CD4-positive, CD25-positive, alpha-beta regulatory T cell (primary cell): ENCODE measurements around the gene KIZ. TPM values are rescaled to one million over a fixed set of nuclear protein-coding genes. Genes with fewer than 3 reads are reported as not detected.

ENCODE experiments used
- ATAC-seq, 2 donors: fragments of 150-1000 bp; cut with Tn5 transposase; one replicate each; pipeline ENCODE4 v1.10.0; 2021; ENCODE audit warnings: low read depth in 2 of 2, moderate number of reproducible peaks in 2 of 2, moderate library complexity in 1 of 2
- DNase-seq, 3 donors: peaks; one replicate each; pipeline versions ENCODE4 v3.0.0 to v3.0.0-alpha.2; 2012 to 2022; ENCODE audit warnings: mixed read lengths in 1 of 3
- H3K27ac ChIP-seq: one replicate; pipeline ENCODE4 v1.7.0; 2013; ENCODE audit warnings: mild to moderate bottlenecking, low read length; ENCODE audit not compliant: insufficient read depth, poor library complexity, severe bottlenecking
- H3K27me3 ChIP-seq: one replicate; pipeline ENCODE4 v1.7.0; 2013; ENCODE audit warnings: low read length; ENCODE audit not compliant: control insufficient read depth, insufficient read depth
- H3K36me3 ChIP-seq: one replicate; pipeline ENCODE4 v1.7.0; 2013; ENCODE audit warnings: mild to moderate bottlenecking, low read length, moderate library complexity; ENCODE audit not compliant: control insufficient read depth, insufficient read depth
- H3K4me1 ChIP-seq: 2 replicates; pipeline ENCODE4 v1.7.0; 2013; ENCODE audit warnings: mild to moderate bottlenecking, low read length; ENCODE audit not compliant: insufficient read depth, control insufficient read depth, poor library complexity, severe bottlenecking
- H3K4me3 ChIP-seq: one replicate; pipeline ENCODE4 v1.7.0; 2013; ENCODE audit warnings: low read depth, mild to moderate bottlenecking, low read length, moderate library complexity
- H3K9me3 ChIP-seq, 2 experiments: 1 replicate in 1 of 2; 2 replicates in 1 of 2; pipeline ENCODE4 v1.7.0; 2013; ENCODE audit warnings: low read length in 2 of 2, mild to moderate bottlenecking in 1 of 2, moderate library complexity in 1 of 2; ENCODE audit not compliant: control insufficient read depth in 2 of 2
- H3K27ac Mint-ChIP-seq, 3 donors: one replicate each; pipeline ENCODE4 v1.8.0; 2020 to 2022; ENCODE audit warnings: mild to moderate bottlenecking in 3 of 3, mixed read lengths in 3 of 3, moderate library complexity in 2 of 3
- H3K27me3 Mint-ChIP-seq: one replicate; pipeline ENCODE4 v1.8.0; 2022; ENCODE audit warnings: mild to moderate bottlenecking, mixed read lengths
- H3K36me3 Mint-ChIP-seq: one replicate; pipeline ENCODE4 v1.8.0; 2020; ENCODE audit warnings: mixed read lengths
- H3K4me1 Mint-ChIP-seq, 4 donors: one replicate each; pipeline ENCODE4 v1.8.0; 2020 to 2022; ENCODE audit warnings: mixed read lengths in 4 of 4, mild to moderate bottlenecking in 1 of 4
- H3K4me3 Mint-ChIP-seq, 4 donors: one replicate each; pipeline ENCODE4 v1.8.0; 2020 to 2022; ENCODE audit warnings: mild to moderate bottlenecking in 4 of 4, mixed read lengths in 4 of 4, moderate library complexity in 3 of 4
- H3K9me3 Mint-ChIP-seq, 7 donors: one replicate each; pipeline ENCODE4 v1.8.0; 2020 to 2022; ENCODE audit warnings: mixed read lengths in 7 of 7, mild to moderate bottlenecking in 3 of 7, moderate library complexity in 2 of 7
- polyA plus RNA-seq, 4 donors: library from polyadenylated mRNA; unstranded; fragments of 300-500 nt; fragmentation: Illumina TruSeq; gene quantifications; one replicate each; pipeline ENCODE4 v1.2.3, GENCODE V29; 2021
- total RNA-seq: library from RNA; stranded (reverse); gene quantifications from one replicate; pipeline ENCODE4 v1.2.3, GENCODE V29; 2022

The KIZ gene
- total RNA-seq (32.8 TPM), polyA plus RNA-seq (10 to 100 TPM; 16.8 to 23.9 (median 18.9) TPM)

GRCh38 chr20:21125849-21126580 is at the start of gene KIZ:
KIZ (plus strand) TSS chr20:21126082; CDS start chr20:21126116, 34 bp downstream.
- Histone ChIP-seq H3K27ac (peak within 1 kb of the TSS; percentile 55), H3K36me3 (no peaks in the 10 kb centered on the region), H3K27me3 (peaks cover 4% of the 10 kb centered on the region), H3K9me3 (no peaks in the 10 kb centered on the region), H3K4me3 (peak within 1 kb of the TSS; percentile 84), H3K4me1 (peaks cover 14% of the 10 kb centered on the region)
- H3K4me1 Mint-ChIP-seq = peaks cover 12 to 31% (median 20%) of the 10 kb centered on the region in 4 donors
- peaks cover 2% of the 10 kb centered on the region for H3K36me3 Mint-ChIP-seq
- H3K9me3 Mint-ChIP-seq = no peaks in the 10 kb centered on the region
- ATAC-seq (peak; percentile 98), DNase-seq (peak; percentile 94 to 98 (median 96))
- H3K27me3 Mint-ChIP-seq = peaks cover 6% of the 10 kb centered on the region
- peak within 1 kb of the TSS; percentile 83 to 90 (median 87) for H3K27ac Mint-ChIP-seq
- H3K4me3 Mint-ChIP-seq = peak within 1 kb of the TSS; percentile 92 to 94 (median 92)

GRCh38 chr20:21077809-21078345 is 48.0 kb upstream of the KIZ start:
- H3K4me1 Mint-ChIP-seq = no peaks in the 10 kb centered on the region
- Histone ChIP-seq H3K4me1 (no peaks in the 10 kb centered on the region), H3K27me3 (peaks cover 9% of the 10 kb centered on the region), H3K9me3 (no peaks in the 10 kb centered on the region), H3K4me3 (no peak overlapping the region), H3K27ac (no peak overlapping the region), H3K36me3 (no peaks in the 10 kb centered on the region)
- H3K36me3 Mint-ChIP-seq = no peaks in the 10 kb centered on the region
- no peak overlapping the region for H3K27ac Mint-ChIP-seq
- peaks cover 0 to 5% (median 0%) of the 10 kb centered on the region in 7 donors for H3K9me3 Mint-ChIP-seq
- ATAC-seq (no peak), DNase-seq (no peak)
- no peak overlapping the region for H3K4me3 Mint-ChIP-seq
- peaks cover 42% of the 10 kb centered on the region for H3K27me3 Mint-ChIP-seq

- H3K27me3 ChIP-seq = peaks cover 12% of the 10 kb centered on the region
- Mint-ChIP-seq H3K4me1 (no peaks in the 10 kb centered on the region), H3K27me3 (peaks cover 46% of the 10 kb centered on the region), H3K4me3 (no peak overlapping the region), H3K36me3 (no peaks in the 10 kb centered on the region), H3K9me3 (peaks cover 0 to 5% (median 0%) of the 10 kb centered on the region in 7 donors), H3K27ac (no peak overlapping the region)
- H3K4me3 ChIP-seq = no peak overlapping the region
- DNase-seq (no peak), ATAC-seq (no peak)
- H3K4me1 ChIP-seq = no peaks in the 10 kb centered on the region
- no peaks in the 10 kb centered on the region for H3K36me3 ChIP-seq
- no peak overlapping the region for H3K27ac ChIP-seq
- H3K9me3 ChIP-seq = no peaks in the 10 kb centered on the region
Measured at GRCh38 chr20:21082584-21082983, 43.3 kb upstream of the KIZ start.

- Histone ChIP-seq H3K36me3 (no peaks in the 10 kb centered on the region), H3K27ac (no peak overlapping the region), H3K4me1 (no peaks in the 10 kb centered on the region), H3K9me3 (no peaks in the 10 kb centered on the region), H3K27me3 (peaks cover 14% of the 10 kb centered on the region), H3K4me3 (no peak overlapping the region)
- Mint-ChIP-seq H3K27ac (no peak overlapping the region), H3K36me3 (no peaks in the 10 kb centered on the region), H3K4me3 (no peak overlapping the region), H3K9me3 (peaks cover 0 to 2% (median 0%) of the 10 kb centered on the region in 7 donors), H3K4me1 (no peaks in the 10 kb centered on the region), H3K27me3 (peaks cover 52% of the 10 kb centered on the region)
- DNase-seq = no peak
- ATAC-seq = no peak
Measured at GRCh38 chr20:21083825-21084325, 42.0 kb upstream of the KIZ start.

GRCh38 chr20:21087862-21088540 is 37.9 kb upstream of the KIZ start:
- no peak overlapping the region for H3K4me3 Mint-ChIP-seq
- Histone ChIP-seq H3K4me1 (no peaks in the 10 kb centered on the region), H3K27ac (no peak overlapping the region), H3K4me3 (no peak overlapping the region), H3K36me3 (no peaks in the 10 kb centered on the region), H3K9me3 (no peaks in the 10 kb centered on the region), H3K27me3 (peaks cover 39% of the 10 kb centered on the region)
- H3K27me3 Mint-ChIP-seq = peaks cover 65% of the 10 kb centered on the region
- H3K36me3 Mint-ChIP-seq = no peaks in the 10 kb centered on the region
- DNase-seq (no peak), ATAC-seq (no peak)
- no peaks in the 10 kb centered on the region for H3K4me1 Mint-ChIP-seq
- H3K27ac Mint-ChIP-seq = no peak overlapping the region
- no peaks in the 10 kb centered on the region for H3K9me3 Mint-ChIP-seq

- DNase-seq (no peak), ATAC-seq (no peak)
- H3K27me3 Mint-ChIP-seq = peaks cover 71% of the 10 kb centered on the region
- no peaks in the 10 kb centered on the region for H3K36me3 ChIP-seq
- no peaks in the 10 kb centered on the region for H3K4me1 ChIP-seq
- no peak overlapping the region for H3K4me3 ChIP-seq
- no peak overlapping the region for H3K4me3 Mint-ChIP-seq
- no peaks in the 10 kb centered on the region for H3K9me3 ChIP-seq
- peaks cover 46% of the 10 kb centered on the region for H3K27me3 ChIP-seq
- no peak overlapping the region for H3K27ac ChIP-seq
- no peaks in the 10 kb centered on the region for H3K9me3 Mint-ChIP-seq
- no peaks in the 10 kb centered on the region for H3K4me1 Mint-ChIP-seq
- no peak overlapping the region for H3K27ac Mint-ChIP-seq
- no peaks in the 10 kb centered on the region for H3K36me3 Mint-ChIP-seq
Measured at GRCh38 chr20:21089391-21089790, 36.5 kb upstream of the KIZ start.

- no peaks in the 10 kb centered on the region for H3K4me1 ChIP-seq
- no peak overlapping the region for H3K27ac ChIP-seq
- Mint-ChIP-seq H3K36me3 (no peaks in the 10 kb centered on the region), H3K4me3 (no peak overlapping the region), H3K9me3 (no peaks in the 10 kb centered on the region), H3K27ac (no peak overlapping the region), H3K4me1 (no peaks in the 10 kb centered on the region), H3K27me3 (peaks cover 73% of the 10 kb centered on the region)
- ATAC-seq (no peak), DNase-seq (no peak)
- no peaks in the 10 kb centered on the region for H3K36me3 ChIP-seq
- H3K4me3 ChIP-seq = no peak overlapping the region
- H3K27me3 ChIP-seq = peaks cover 45% of the 10 kb centered on the region
- no peaks in the 10 kb centered on the region for H3K9me3 ChIP-seq
Measured at GRCh38 chr20:21090111-21090618, 35.7 kb upstream of the KIZ start.
